Activated CD4-positive, alpha-beta T cell treated with anti-CD3 and anti-CD28 coated beads for 36 hours (primary cell): ENCODE measurements around the gene GRP. TPM values are rescaled to one million over a fixed set of nuclear protein-coding genes. Genes with fewer than 3 reads are reported as not detected.
"Not testable (repeated sequence)": the region's sequence is repeated elsewhere in the genome, so short reads cannot be mapped to it uniquely, and the experiment has no call there.

ENCODE experiments used
- ATAC-seq: fragments of 200-7000 bp; cut with Tn5 transposase; one replicate; pipeline ENCODE4 v1.10.0; 2021; ENCODE audit warnings: mild to moderate bottlenecking, moderate library complexity
- CTCF ChIA-PET: fragments of 350-600 bp; sonication (Branson Sonifier 250); formaldehyde crosslinking; loops from one replicate; lab custom pipeline; 2021; ENCODE audit warnings: antibody characterized with exemption; lab: Charles Lee
- POLR2A ChIA-PET: fragments of 350-600 bp; sonication (Branson Sonifier 250); formaldehyde crosslinking; loops from one replicate; lab custom pipeline; 2021; ENCODE audit warnings: antibody characterized with exemption, inconsistent platforms; lab: Charles Lee
- DNase-seq: peaks from one replicate; pipeline ENCODE4 v3.0.0-alpha.2; 2020
- H3K27ac Mint-ChIP-seq: one replicate; pipeline ENCODE4 v1.8.0; 2021; ENCODE audit warnings: mixed read lengths
- H3K27me3 Mint-ChIP-seq: one replicate; pipeline ENCODE4 v1.8.0; 2021; ENCODE audit warnings: mixed read lengths
- H3K36me3 Mint-ChIP-seq: one replicate; pipeline ENCODE4 v1.8.0; 2021; ENCODE audit warnings: low read depth, mixed read lengths
- H3K4me1 Mint-ChIP-seq: one replicate; pipeline ENCODE4 v1.8.0; 2021; ENCODE audit warnings: mixed read lengths
- H3K4me3 Mint-ChIP-seq: one replicate; pipeline ENCODE4 v1.8.0; 2021; ENCODE audit warnings: mild to moderate bottlenecking, moderate library complexity, mixed read lengths
- H3K9me3 Mint-ChIP-seq: one replicate; pipeline ENCODE4 v1.8.0; 2021; ENCODE audit warnings: low read depth, mixed read lengths
- intact Hi-C, 2 experiments: fragments of 100-400 bp; cut with DNase I in 1 of 2; cut with micrococcal nuclease in 1 of 2; formaldehyde crosslinking; loops; one replicate each; pipeline versions ENCODE4 v1.14.2 to v1.15.1; 2022 to 2024; cut with DNase I, micrococcal nuclease
- total RNA-seq, 2 experiments: library from RNA; stranded (reverse); gene quantifications; one replicate each; pipeline ENCODE4 v1.2.3, GENCODE V29; 2021

GRP gene
- total RNA-seq, 2 experiments from 2014 or later, result not detected

GRCh38 chr18:59261842-59262241, 41.9 kb downstream of the GRP start:
- DNase-seq, H3K27ac Mint-ChIP-seq, ATAC-seq, POLR2A ChIA-PET, H3K36me3 Mint-ChIP-seq, H3K4me1 Mint-ChIP-seq, intact Hi-C loops, H3K4me3 Mint-ChIP-seq, H3K9me3 Mint-ChIP-seq, CTCF ChIA-PET: not testable (repeated sequence)
- H3K27me3 Mint-ChIP-seq, result peaks cover 71% of the 10 kb centered on the region

- H3K9me3 Mint-ChIP-seq, H3K4me1 Mint-ChIP-seq, ATAC-seq, CTCF ChIA-PET, H3K36me3 Mint-ChIP-seq, DNase-seq, H3K4me3 Mint-ChIP-seq, H3K27ac Mint-ChIP-seq, intact Hi-C loops, POLR2A ChIA-PET: not testable (repeated sequence)
- peaks cover 74% of the 10 kb centered on the region for H3K27me3 Mint-ChIP-seq
Observed at GRCh38 chr18:59262243-59262642, 42.3 kb downstream of the GRP start.

GRCh38 chr18:59263661-59264060, 43.7 kb downstream of the GRP start:
- Mint-ChIP-seq H3K4me3 (no peak overlapping the region), H3K4me1 (peaks cover 18% of the 10 kb centered on the region), H3K27me3 (peaks cover 79% of the 10 kb centered on the region), H3K36me3 (no peaks in the 10 kb centered on the region), H3K27ac (no peak overlapping the region), H3K9me3 (no peaks in the 10 kb centered on the region)
- intact Hi-C loops, result loop anchor here in 1 of 2 experiments (2.0 kb wide), 1 partner anchor 95 kb away; the partner anchor contains the start of gene LMAN1
- ATAC-seq (no peak), DNase-seq (no peak)
- CTCF ChIA-PET, result interaction anchor here (1.3 kb wide), 1 partner anchor 139 kb away, joined by 4 read pairs; no protein-coding TSS in a partner anchor
- POLR2A ChIA-PET, result no interaction called here

- ChIA-PET POLR2A (no interaction called here), CTCF (interaction anchor here (1.3 kb wide), 1 partner anchor 139 kb away, joined by 4 read pairs; no protein-coding TSS in a partner anchor)
- H3K36me3 Mint-ChIP-seq, result no peaks in the 10 kb centered on the region
- no peak for DNase-seq
- intact Hi-C loops, result loop anchor here in 1 of 2 experiments (2.0 kb wide), 1 partner anchor 95 kb away; the partner anchor contains the start of gene LMAN1
- H3K4me1 Mint-ChIP-seq, result peaks cover 18% of the 10 kb centered on the region
- H3K27me3 Mint-ChIP-seq, result peaks cover 79% of the 10 kb centered on the region
- ATAC-seq, result no peak
- H3K9me3 Mint-ChIP-seq, result no peaks in the 10 kb centered on the region
- no peak overlapping the region for H3K27ac Mint-ChIP-seq
- H3K4me3 Mint-ChIP-seq, result no peak overlapping the region
Observed at GRCh38 chr18:59264121-59264571, 44.2 kb downstream of the GRP start.

- peak overlapping the region; percentile 63 for H3K4me3 Mint-ChIP-seq
- no peaks in the 10 kb centered on the region for H3K9me3 Mint-ChIP-seq
- DNase-seq (no peak), ATAC-seq (no peak)
- ChIA-PET CTCF (interaction anchor here (1.3 to 1.8 kb wide), 3 partner anchors 91 to 138 kb away, joined by 3 to 7 read pairs (median 4); no protein-coding TSS in a partner anchor), POLR2A (no interaction called here)
- no peak overlapping the region for H3K27ac Mint-ChIP-seq
- intact Hi-C loops, result loop anchor here in 1 of 2 experiments (2.0 to 5.0 kb wide), 2 partner anchors 94 to 1827 kb away; partner anchors contain the start of genes LMAN1 and ONECUT2
- H3K4me1 Mint-ChIP-seq, result peaks cover 23% of the 10 kb centered on the region
- H3K27me3 Mint-ChIP-seq, result peaks cover 78% of the 10 kb centered on the region
- H3K36me3 Mint-ChIP-seq, result no peaks in the 10 kb centered on the region
Observed at GRCh38 chr18:59264651-59265245, 44.8 kb downstream of the GRP start.

- H3K4me1 Mint-ChIP-seq, result peaks cover 24% of the 10 kb centered on the region
- H3K36me3 Mint-ChIP-seq, result no peaks in the 10 kb centered on the region
- peak; percentile 75 for DNase-seq
- no peak overlapping the region for H3K27ac Mint-ChIP-seq
- peaks cover 81% of the 10 kb centered on the region for H3K27me3 Mint-ChIP-seq
- H3K4me3 Mint-ChIP-seq, result peak overlapping the region; percentile 63
- no peaks in the 10 kb centered on the region for H3K9me3 Mint-ChIP-seq
- ChIA-PET CTCF (interaction anchor here (0.7 to 1.8 kb wide), 5 partner anchors 11 to 789 kb away, joined by 3 to 7 read pairs (median 3); no protein-coding TSS in a partner anchor), POLR2A (no interaction called here)
- intact Hi-C loops, result loop anchor here in 1 of 2 experiments (2.0 to 5.0 kb wide), 2 partner anchors 93 to 1828 kb away; partner anchors contain the start of genes LMAN1 and ONECUT2
- ATAC-seq, result peak; percentile 58
Observed at GRCh38 chr18:59265246-59265973, 45.5 kb downstream of the GRP start.

GRCh38 chr18:59265974-59266369, 46.0 kb downstream of the GRP start:
- Mint-ChIP-seq H3K27ac (no peak overlapping the region), H3K27me3 (peaks cover 82% of the 10 kb centered on the region), H3K9me3 (no peaks in the 10 kb centered on the region), H3K4me1 (peaks cover 24% of the 10 kb centered on the region), H3K4me3 (no peak overlapping the region), H3K36me3 (no peaks in the 10 kb centered on the region)
- no peak for DNase-seq
- ChIA-PET CTCF (interaction anchor here (0.7 to 1.8 kb wide), 5 partner anchors 10 to 789 kb away, joined by 3 to 7 read pairs (median 3); no protein-coding TSS in a partner anchor), POLR2A (no interaction called here)
- intact Hi-C loops, result loop anchor here in 1 of 2 experiments (2.0 to 5.0 kb wide), 2 partner anchors 93 to 1829 kb away; partner anchors contain the start of genes LMAN1 and ONECUT2
- ATAC-seq, result no peak

GRCh38 chr18:59266459-59266858, 46.5 kb downstream of the GRP start:
- Mint-ChIP-seq H3K36me3 (no peaks in the 10 kb centered on the region), H3K4me1 (peaks cover 24% of the 10 kb centered on the region), H3K27ac (no peak overlapping the region), H3K4me3 (no peak overlapping the region), H3K27me3 (peaks cover 85% of the 10 kb centered on the region), H3K9me3 (no peaks in the 10 kb centered on the region)
- ChIA-PET POLR2A (no interaction called here), CTCF (interaction anchor here (0.7 to 1.8 kb wide), 5 partner anchors 10 to 790 kb away, joined by 3 to 7 read pairs (median 3); no protein-coding TSS in a partner anchor)
- intact Hi-C loops, result loop anchor here in 1 of 2 experiments (5.0 kb wide), 1 partner anchor 1829 kb away; the partner anchor contains the start of gene ONECUT2
- ATAC-seq, result no peak
- no peak for DNase-seq

- intact Hi-C loops, result loop anchor here in 1 of 2 experiments (5.0 kb wide), 1 partner anchor 1830 kb away; the partner anchor contains the start of gene ONECUT2
- DNase-seq, result no peak
Observed at GRCh38 chr18:59266886-59267502, 47.0 kb downstream of the GRP start.

GRCh38 chr18:59267503-59268126, 47.7 kb downstream of the GRP start:
- POLR2A ChIA-PET, result no interaction called here
- ATAC-seq (no peak), DNase-seq (peak; percentile 47)
- Mint-ChIP-seq H3K4me3 (no peak overlapping the region), H3K4me1 (peaks cover 29% of the 10 kb centered on the region), H3K27ac (no peak overlapping the region), H3K36me3 (no peaks in the 10 kb centered on the region), H3K27me3 (peaks cover 84% of the 10 kb centered on the region), H3K9me3 (no peaks in the 10 kb centered on the region)
- intact Hi-C loops, result loop anchor here (2.0 to 5.0 kb wide), 3 partner anchors 135 to 1830 kb away; partner anchors contain the start of gene ONECUT2 (in 1 of the 2)
- CTCF ChIA-PET, result interaction anchor here (1.4 to 5.1 kb wide), 3 partner anchors 15 to 135 kb away, joined by 3 to 21 read pairs (median 4); no protein-coding TSS in a partner anchor

More at GRCh38 chr18:59266886-59267502, 47.0 kb downstream of the GRP start:
- ChIA-PET POLR2A (no interaction called here), CTCF (interaction anchor here (1.0 to 5.1 kb wide), 4 partner anchors 9 to 136 kb away, joined by 3 to 21 read pairs (median 4); no protein-coding TSS in a partner anchor)
- H3K4me3 Mint-ChIP-seq, result no peak overlapping the region
- peaks cover 86% of the 10 kb centered on the region for H3K27me3 Mint-ChIP-seq
- H3K36me3 Mint-ChIP-seq, result no peaks in the 10 kb centered on the region
- no peak for ATAC-seq
- peaks cover 28% of the 10 kb centered on the region for H3K4me1 Mint-ChIP-seq
- no peaks in the 10 kb centered on the region for H3K9me3 Mint-ChIP-seq
- H3K27ac Mint-ChIP-seq, result no peak overlapping the region
